AG10803 (cell line): ENCODE measurements around the gene CFAP74.

Source experiments
- DNase-seq: peaks from one replicate; pipeline ENCODE4 v3.0.0; 2010; ENCODE audit warnings: low read depth
- H3K4me3 ChIP-seq: 2 replicates; pipeline ENCODE4 v1.5.1; 2011; ENCODE audit warnings: mild to moderate bottlenecking, low read length, control low read depth
- TF ChIP-seq, protein P1 (sequence below): conservative IDR thresholded peaks from 2 replicates; pipeline ENCODE4 v1.5.1; 2011; ENCODE audit warnings: mild to moderate bottlenecking, low read length, control low read depth, inconsistent platforms

CFAP74 gene

GRCh38 chr1:2031546-2032540, 28.3 kb upstream of the CFAP74 start:
- TF ChIP-seq, protein P1, sequence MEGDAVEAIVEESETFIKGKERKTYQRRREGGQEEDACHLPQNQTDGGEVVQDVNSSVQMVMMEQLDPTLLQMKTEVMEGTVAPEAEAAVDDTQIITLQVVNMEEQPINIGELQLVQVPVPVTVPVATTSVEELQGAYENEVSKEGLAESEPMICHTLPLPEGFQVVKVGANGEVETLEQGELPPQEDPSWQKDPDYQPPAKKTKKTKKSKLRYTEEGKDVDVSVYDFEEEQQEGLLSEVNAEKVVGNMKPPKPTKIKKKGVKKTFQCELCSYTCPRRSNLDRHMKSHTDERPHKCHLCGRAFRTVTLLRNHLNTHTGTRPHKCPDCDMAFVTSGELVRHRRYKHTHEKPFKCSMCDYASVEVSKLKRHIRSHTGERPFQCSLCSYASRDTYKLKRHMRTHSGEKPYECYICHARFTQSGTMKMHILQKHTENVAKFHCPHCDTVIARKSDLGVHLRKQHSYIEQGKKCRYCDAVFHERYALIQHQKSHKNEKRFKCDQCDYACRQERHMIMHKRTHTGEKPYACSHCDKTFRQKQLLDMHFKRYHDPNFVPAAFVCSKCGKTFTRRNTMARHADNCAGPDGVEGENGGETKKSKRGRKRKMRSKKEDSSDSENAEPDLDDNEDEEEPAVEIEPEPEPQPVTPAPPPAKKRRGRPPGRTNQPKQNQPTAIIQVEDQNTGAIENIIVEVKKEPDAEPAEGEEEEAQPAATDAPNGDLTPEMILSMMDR, result no peak
- DNase-seq, result no peak

GRCh38 chr1:2030076-2030871, 26.7 kb upstream of the CFAP74 start:
- no peak overlapping the region for H3K4me3 ChIP-seq
- TF ChIP-seq, protein P1, result no peak
- DNase-seq, result no peak

More at GRCh38 chr1:2031546-2032540, 28.3 kb upstream of the CFAP74 start:
- H3K4me3 ChIP-seq, result no peak overlapping the region

- TF ChIP-seq, protein P1, result no peak
- H3K4me3 ChIP-seq, result no peak overlapping the region
- no peak for DNase-seq
These were observed 26.0 kb upstream of the CFAP74 start for GRCh38 chr1:2029561-2029960.

- DNase-seq, result no peak
- H3K4me3 ChIP-seq, result no peak overlapping the region
- TF ChIP-seq, protein P1, result no peak
These were observed 25.4 kb upstream of the CFAP74 start for GRCh38 chr1:2028870-2029560.

- TF ChIP-seq, protein P1, result no peak
- DNase-seq, result no peak
- H3K4me3 ChIP-seq, result no peak overlapping the region
These were observed 24.5 kb upstream of the CFAP74 start for GRCh38 chr1:2027961-2028583.

GRCh38 chr1:2025491-2025981, 21.9 kb upstream of the CFAP74 start:
- no peak for DNase-seq
- H3K4me3 ChIP-seq, result no peak overlapping the region
- TF ChIP-seq, protein P1, result no peak
